Loucy (cell line): ENCODE results near the gene MICAL3.

Source experiments
- CTCF ChIP-seq: fragments of 200-600 bp; sonication (generic); conservative IDR thresholded peaks from 2 replicates; pipeline ENCODE4 v1.5.1; 2014; ENCODE audit warnings: mild to moderate bottlenecking, antibody characterized with exemption, low read length
- EZH2phosphoT487 ChIP-seq: fragments of 200-600 bp; IDR thresholded peaks from 2 replicates; pipeline ENCODE4 v1.6.1; 2018; ENCODE audit warnings: antibody characterized with exemption, mild to moderate bottlenecking, moderate library complexity, borderline replicate concordance

DNA sequence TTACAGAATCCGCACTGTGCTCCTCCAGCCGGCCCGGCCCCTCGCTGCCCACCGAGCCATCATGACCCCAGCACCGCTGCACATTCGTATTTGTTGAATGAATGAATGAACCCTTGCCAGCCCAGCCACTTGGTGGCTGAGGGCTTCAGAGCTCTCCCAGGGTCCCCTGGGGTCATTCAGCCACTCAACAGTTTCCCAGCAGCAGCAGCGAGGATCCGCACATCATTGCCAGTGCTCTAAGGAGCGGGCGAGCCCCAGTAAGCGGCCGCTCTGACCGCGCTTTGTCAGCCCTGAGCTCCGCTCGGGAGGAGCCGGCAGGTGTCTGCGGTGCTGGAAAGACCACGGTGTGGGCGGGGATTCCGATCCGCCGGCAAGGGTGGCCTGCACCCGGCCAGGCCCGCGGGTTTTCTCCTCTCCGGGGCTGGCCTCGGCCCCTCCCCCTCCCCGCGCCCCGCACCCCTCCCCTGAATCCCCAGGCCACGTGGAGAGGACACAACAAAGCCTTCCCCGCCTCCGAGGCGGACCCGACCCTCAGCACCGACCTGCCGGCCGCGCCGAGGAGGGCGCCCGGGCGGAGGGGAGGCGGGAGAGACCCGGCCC lies 250.7 kb downstream of the MICAL3 start:
- TF ChIP-seq CTCF, result no peak
- TF ChIP-seq EZH2phosphoT487, result no peak
